ENCODE data around the gene POGZ.

Gene POGZ

GRCh38 chr1:151370211-151370911 is 88.9 kb downstream of the POGZ start:
- DNase-seq (ENCODE audit: low spot score), result no peak

- DNase-seq (ENCODE audit: low spot score), result no peak
Observed at GRCh38 chr1:151369621-151370048, 89.7 kb downstream of the POGZ start.

GRCh38 chr1:151369302-151369610 is 90.0 kb downstream of the POGZ start:
- no peak for DNase-seq (ENCODE audit: low spot score)

- DNase-seq (ENCODE audit: low spot score), result no peak
Observed at GRCh38 chr1:151368393-151369301, 90.6 kb downstream of the POGZ start.

GRCh38 chr1:151367658-151368392 is 91.5 kb downstream of the POGZ start:
- DNase-seq (ENCODE audit: low spot score), result no peak

- no peak for DNase-seq (ENCODE audit: low spot score)
Observed at GRCh38 chr1:151364996-151365395, 94.3 kb downstream of the POGZ start.

GRCh38 chr1:151362308-151363155 is 96.8 kb downstream of the POGZ start:
- no peak for DNase-seq (ENCODE audit: low spot score)

- no peak for DNase-seq (ENCODE audit: low spot score)
Observed at GRCh38 chr1:151361883-151362282, 97.4 kb downstream of the POGZ start.

- no peak for DNase-seq (ENCODE audit: low spot score)
Observed at GRCh38 chr1:151356696-151357095, 102.6 kb downstream of the POGZ start.

Measured in CD4-positive, alpha-beta T cell treated with Interleukin-2 at 100 ng/mL for 4 hours (primary cell).